8988T (cell line): ENCODE results near the gene CREBBP.

Experiments
- DNase-seq: peaks from one replicate; pipeline ENCODE4 v3.0.0; 2011

Gene CREBBP

GRCh38 chr16:3879258-3879886 lies 1.1 kb downstream of the CREBBP start:
- DNase-seq, result no peak

GRCh38 chr16:3878610-3879009 lies 1.9 kb downstream of the CREBBP start:
- no peak for DNase-seq

DNA sequence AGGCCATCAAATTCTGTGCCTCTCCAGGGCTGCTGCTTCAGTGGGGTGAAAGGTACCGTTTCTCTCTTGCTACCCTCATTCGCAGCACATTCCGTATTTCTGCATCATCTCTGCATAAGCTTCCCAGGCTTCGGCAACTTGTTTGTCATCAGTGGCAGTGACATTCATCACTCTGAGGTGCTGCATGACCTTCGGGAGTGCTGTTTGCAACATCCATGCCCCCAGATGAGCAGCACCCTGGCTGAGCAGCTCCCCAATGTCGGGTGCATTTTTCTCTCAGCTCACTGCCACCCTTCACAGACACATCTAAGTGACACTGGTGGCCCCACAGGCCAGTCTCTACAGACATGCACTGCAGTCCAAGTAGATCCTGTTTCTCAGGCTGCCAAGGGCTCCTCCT lies 3.8 kb downstream of the CREBBP start:
- no peak for DNase-seq

DNA sequence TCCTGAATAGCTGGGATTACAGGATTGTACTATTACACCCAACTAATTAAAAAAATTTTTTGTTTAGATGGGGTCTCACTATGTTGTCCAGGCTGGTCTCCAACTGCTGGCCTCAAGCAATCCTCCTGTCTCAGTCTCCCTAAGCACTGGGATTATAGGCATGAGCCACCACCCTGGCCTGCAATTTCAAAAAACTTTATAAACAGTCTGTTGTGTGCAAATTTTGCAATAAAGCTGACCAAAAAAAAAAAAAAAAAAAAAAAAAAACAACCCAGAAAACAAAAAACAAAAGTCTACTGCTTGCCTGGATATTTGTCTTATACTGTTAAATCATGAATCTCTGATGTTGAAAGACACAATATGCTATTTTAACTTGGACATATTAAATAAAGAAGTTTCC lies 4.4 kb downstream of the CREBBP start:
- no peak for DNase-seq

GRCh38 chr16:3874794-3875692 lies 5.5 kb downstream of the CREBBP start:
- no peak for DNase-seq

GRCh38 chr16:3874242-3874641 lies 6.3 kb downstream of the CREBBP start:
- no peak for DNase-seq

DNA sequence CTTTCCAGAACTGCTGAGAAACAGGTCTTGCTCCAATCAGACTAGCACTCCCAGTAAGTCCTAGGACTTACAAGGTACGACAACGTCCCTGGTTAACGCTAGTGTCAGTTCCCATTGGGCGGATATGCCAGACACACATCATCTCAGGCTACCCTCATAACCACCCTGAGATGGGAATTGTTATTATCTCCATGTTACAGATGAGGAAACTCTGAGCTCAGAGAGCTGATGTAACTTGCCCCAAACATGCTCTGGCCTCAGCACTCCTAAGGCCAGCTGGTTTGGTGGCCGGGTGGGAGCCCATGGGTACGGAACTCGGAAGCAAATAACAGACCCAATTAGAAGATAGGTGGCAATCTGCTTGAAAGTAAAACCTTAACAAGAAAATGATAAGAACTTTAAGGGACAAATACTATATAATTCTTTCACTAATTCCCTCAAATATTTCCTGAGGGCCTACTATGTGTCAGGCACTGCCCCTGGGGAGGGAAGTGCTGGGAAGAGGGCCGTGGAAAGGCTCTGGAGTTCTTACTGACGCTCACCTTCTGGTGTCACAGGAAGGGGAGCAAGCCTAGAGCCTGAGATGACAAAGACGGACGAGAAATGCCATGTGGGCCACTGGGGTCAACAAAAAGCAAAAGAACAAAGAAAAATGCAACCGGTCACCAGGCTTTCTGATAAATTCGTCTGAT lies 6.9 kb downstream of the CREBBP start:
- DNase-seq, result no peak

DNA sequence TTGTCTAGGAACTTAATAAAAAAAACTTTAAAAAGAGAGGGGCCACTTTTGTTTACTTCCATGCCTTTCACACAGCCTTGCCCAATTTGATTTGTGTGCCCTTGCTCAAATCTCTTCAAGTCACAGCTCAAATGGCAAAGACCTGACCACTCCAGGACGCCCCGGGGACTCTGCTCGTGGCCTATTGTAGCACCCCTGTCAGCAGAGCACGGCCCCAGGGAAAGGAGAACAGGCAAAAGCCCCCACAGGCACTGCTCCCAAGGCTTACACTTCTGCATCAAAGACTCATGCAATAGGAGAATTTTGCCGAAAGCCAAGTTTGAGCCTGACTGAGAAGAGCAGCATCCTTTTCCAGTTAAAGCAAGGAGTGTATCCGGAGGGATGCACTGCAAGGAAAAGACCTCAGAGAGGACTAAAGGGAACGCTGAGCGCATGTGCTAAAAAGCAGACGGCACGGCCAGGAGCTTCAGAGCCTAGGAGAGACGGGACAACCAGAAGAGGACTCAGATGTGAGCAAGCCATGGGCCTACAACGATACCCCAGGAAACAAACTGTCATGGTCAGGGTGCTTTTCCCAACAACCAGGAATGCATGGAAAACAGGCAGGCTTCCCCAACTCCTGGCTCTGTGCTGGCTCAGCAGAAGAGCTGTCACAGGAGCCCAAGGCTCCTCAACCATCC lies 8.2 kb downstream of the CREBBP start:
- DNase-seq, result no peak

GRCh38 chr16:3868967-3869366 lies 11.5 kb downstream of the CREBBP start:
- no peak for DNase-seq

DNA sequence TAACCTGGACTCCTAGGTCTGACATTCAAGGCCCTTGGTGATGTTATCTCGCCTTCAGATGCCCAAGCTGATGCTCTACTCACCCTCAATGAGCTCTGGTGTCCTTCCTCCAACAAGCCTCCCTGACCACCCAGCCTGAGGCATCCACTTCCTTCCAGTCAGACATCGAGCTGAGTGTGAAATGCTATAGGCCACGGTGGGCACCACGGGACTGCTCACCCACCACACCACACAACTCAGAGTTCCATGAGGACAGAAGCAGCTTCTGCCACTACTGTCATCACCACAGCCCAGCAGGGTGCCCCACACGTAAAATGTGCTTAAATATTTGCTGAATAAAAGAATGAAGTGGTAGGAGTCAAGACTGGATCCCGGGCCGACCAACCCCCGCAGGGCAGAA lies 12.0 kb downstream of the CREBBP start:
- DNase-seq, result no peak

GRCh38 chr16:3866703-3867431 lies 13.6 kb downstream of the CREBBP start:
- DNase-seq, result no peak

GRCh38 chr16:3865241-3865640 lies 15.3 kb downstream of the CREBBP start:
- DNase-seq, result no peak

- no peak for DNase-seq
Observed at GRCh38 chr16:3864562-3864961, 16.0 kb downstream of the CREBBP start.

GRCh38 chr16:3863587-3863986 lies 16.9 kb downstream of the CREBBP start:
- DNase-seq, result no peak

GRCh38 chr16:3861808-3862451 lies 18.6 kb downstream of the CREBBP start:
- no peak for DNase-seq

- DNase-seq, result no peak
Observed at GRCh38 chr16:3859889-3860288, 20.6 kb downstream of the CREBBP start.

- no peak for DNase-seq
Observed at GRCh38 chr16:3858801-3859200, 21.7 kb downstream of the CREBBP start.

DNA sequence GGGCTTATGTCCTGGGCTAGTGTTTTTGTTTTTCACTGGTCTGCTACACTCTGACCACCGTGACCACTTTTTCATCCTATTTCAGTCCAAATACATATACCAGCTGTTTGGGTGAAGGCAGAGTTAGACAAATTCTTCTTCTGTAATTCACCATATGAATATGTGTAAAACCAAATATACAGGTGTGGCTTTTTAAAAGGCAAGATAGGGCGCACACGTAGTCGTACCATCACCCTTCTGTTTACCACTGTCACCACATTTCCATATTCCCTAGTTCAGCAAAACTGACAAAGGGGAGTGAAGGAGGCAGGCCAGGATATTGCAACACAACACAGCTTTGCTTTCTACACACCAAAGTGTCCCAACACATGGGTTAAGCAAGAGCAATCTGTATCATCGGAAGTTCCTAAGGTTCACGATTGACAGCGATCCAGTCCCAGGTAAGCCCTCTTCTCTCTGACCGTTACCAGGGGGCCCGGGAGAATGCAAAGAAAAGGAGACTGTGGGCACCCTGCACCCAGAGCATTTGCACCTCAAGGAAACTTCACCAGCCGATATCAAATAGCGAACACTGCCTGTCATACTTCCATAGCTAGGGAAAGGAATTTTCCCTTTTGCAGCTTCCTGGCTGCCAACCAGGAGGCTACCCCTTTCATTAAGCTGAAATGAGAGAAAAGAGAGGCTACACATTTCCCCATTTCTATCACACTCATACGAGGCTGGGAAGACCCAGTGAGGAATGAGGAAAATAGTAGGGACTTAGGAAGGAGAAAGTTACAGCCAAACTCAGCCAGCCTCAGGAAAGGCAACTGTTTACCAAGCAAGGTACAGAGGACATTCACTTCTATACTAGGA lies 23.1 kb downstream of the CREBBP start:
- DNase-seq, result no peak

GRCh38 chr16:3856367-3857141 lies 24.0 kb downstream of the CREBBP start:
- DNase-seq, result no peak
